Astrocyte of the spinal cord (primary cell): ENCODE measurements around the gene ENTHD1.
"Not testable (repeated sequence)": the region's sequence is repeated elsewhere in the genome, so short reads cannot be mapped to it uniquely, and the experiment has no call there.

ENCODE experiments used
- DNase-seq: peaks from one replicate; pipeline ENCODE4 v3.0.0; 2011; ENCODE audit warnings: low read depth, low spot score
- H3K4me3 ChIP-seq: 2 replicates; pipeline ENCODE4 v1.5.1; 2011; ENCODE audit warnings: low read depth, mild to moderate bottlenecking, low read length, moderate library complexity
- in situ Hi-C: cut with HindIII; loops from 2 replicates; pipeline ENCODE4 v1.10.0; 2017; ENCODE audit warnings: low sequenced_read_pairs
- TF ChIP-seq, protein P1 (sequence below): IDR thresholded peaks from 2 replicates; pipeline ENCODE4 v1.5.1; 2012; ENCODE audit warnings: low read depth, mild to moderate bottlenecking, low read length, inconsistent platforms

ENTHD1 gene

GRCh38 chr22:39877079-39877845 is 16.3 kb downstream of the ENTHD1 start:
- in situ Hi-C loops = no loop called here
- no peak overlapping the region for H3K4me3 ChIP-seq
- TF ChIP-seq, protein P1, sequence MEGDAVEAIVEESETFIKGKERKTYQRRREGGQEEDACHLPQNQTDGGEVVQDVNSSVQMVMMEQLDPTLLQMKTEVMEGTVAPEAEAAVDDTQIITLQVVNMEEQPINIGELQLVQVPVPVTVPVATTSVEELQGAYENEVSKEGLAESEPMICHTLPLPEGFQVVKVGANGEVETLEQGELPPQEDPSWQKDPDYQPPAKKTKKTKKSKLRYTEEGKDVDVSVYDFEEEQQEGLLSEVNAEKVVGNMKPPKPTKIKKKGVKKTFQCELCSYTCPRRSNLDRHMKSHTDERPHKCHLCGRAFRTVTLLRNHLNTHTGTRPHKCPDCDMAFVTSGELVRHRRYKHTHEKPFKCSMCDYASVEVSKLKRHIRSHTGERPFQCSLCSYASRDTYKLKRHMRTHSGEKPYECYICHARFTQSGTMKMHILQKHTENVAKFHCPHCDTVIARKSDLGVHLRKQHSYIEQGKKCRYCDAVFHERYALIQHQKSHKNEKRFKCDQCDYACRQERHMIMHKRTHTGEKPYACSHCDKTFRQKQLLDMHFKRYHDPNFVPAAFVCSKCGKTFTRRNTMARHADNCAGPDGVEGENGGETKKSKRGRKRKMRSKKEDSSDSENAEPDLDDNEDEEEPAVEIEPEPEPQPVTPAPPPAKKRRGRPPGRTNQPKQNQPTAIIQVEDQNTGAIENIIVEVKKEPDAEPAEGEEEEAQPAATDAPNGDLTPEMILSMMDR = no peak
- DNase-seq = no peak

GRCh38 chr22:39875176-39875885 is 18.2 kb downstream of the ENTHD1 start:
- H3K4me3 ChIP-seq, in situ Hi-C loops, DNase-seq: not testable (repeated sequence)

DNA sequence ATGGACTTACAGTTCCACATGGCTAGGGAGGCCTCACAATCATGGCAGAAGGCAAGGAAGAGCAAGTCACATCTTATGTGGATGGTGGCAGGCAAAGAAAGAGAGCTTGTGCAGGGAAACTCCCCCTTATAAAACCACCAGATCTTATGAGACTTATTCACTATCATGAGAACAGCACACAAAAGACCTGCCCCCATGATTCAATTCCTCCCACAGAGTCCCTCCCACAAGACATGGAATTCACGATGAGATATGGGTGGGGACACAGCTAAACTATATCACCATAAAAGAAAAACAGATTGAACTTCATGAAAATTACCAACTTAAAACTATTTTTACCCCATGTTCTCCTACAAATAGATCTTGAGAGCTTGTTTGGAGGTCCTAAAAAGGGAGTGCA is 19.6 kb downstream of the ENTHD1 start:
- in situ Hi-C loops = no loop called here
- TF ChIP-seq, protein P1 = no peak
- DNase-seq = no peak
- no peak overlapping the region for H3K4me3 ChIP-seq

DNA sequence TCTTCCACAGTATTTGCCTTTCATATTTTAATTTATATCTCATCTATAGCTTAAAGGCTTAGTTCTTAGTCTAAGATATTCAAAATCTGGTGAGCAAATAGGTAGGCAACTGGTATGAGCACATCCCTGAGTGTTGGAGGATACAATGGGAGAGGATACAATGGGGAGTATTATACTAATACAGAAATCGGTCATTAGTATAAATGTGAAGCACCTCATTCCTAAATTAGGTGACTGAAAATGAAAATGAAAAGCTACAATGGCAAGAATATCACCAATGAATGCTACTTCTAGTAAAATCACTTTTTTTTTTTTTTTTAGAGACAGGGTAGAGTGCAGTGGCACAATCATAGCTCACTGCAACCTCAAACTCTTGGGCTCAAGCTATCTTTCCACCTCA is 21.0 kb downstream of the ENTHD1 start:
- H3K4me3 ChIP-seq = no peak overlapping the region
- in situ Hi-C loops = no loop called here
- TF ChIP-seq, protein P1 = no peak
- DNase-seq = no peak

DNA sequence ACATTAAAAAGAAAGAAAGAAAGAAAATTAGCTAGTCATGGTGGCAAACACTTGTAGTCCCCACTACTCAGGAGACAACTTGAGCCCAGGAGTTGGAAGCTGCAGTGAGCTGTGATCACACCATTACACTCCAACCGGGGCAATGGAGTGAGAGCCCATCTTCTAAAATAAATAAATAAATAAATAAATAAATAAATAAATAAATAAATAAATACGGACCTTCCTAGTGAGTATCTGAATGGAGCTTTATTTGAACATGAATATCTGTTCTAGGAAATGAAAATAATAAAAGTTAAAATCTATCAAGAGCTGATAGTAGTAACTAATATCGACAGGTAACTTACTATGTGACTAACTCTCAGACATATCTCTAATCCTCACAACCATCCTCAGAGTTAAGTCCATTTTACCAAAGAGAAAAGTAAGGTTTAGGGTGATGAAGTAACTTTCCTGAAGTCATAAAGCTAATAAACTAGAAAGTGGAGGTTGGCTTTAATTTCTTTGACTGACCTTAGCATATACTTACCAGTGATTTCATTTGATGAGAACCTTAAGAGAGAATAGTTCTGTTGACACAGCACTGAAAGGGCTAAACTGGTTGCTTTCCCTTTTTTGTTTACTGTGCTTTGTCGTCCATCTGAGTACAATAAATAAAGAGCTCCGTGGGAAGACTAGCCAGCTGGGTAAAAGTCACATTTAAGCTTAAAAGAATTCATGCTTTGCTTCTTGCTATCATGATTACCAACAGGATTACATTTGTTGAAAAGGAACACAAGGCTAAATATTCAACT is 22.4 kb downstream of the ENTHD1 start:
- H3K4me3 ChIP-seq = no peak overlapping the region
- no peak for DNase-seq
- in situ Hi-C loops = no loop called here
- TF ChIP-seq, protein P1 = no peak

- H3K4me3 ChIP-seq, in situ Hi-C loops, DNase-seq: not testable (repeated sequence)
These were observed 23.8 kb downstream of the ENTHD1 start for GRCh38 chr22:39869797-39870196.

DNA sequence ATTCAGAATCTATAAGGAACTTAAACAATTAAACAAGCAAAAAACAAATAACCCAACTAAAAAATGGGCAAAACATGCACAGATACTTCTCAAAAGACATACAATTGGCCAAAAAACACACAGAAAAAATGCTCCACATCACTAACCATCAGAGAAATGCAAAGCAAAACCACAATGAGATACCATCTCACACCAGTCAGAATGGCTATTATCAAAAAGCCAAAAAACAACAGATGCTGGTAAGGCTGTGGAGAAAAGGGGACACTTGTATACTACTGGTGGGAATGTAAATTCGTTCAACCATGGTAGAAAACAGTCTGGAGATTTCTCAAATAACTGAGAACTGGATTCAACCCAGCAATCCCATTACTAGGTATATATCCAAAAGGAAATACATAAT is 24.8 kb downstream of the ENTHD1 start:
- TF ChIP-seq, protein P1 = no peak
- in situ Hi-C loops = no loop called here
- H3K4me3 ChIP-seq = no peak overlapping the region
- DNase-seq = no peak
